ENCODE results near the gene LIN7B. TPM values are rescaled to one million over a fixed set of nuclear protein-coding genes. Genes with fewer than 3 reads are reported as not detected.

LIN7B gene
- total and polyA plus RNA-seq, 9 of the 15 experiments (the other 6 are each of a cell fraction or from before 2014, with no cell fraction given): 0.89 to 15.7 (median 4.0) TPM

GRCh38 chr19:49073514-49074378, 40.4 kb upstream of the LIN7B start (continued):
- TF ChIP-seq, protein P1, sequence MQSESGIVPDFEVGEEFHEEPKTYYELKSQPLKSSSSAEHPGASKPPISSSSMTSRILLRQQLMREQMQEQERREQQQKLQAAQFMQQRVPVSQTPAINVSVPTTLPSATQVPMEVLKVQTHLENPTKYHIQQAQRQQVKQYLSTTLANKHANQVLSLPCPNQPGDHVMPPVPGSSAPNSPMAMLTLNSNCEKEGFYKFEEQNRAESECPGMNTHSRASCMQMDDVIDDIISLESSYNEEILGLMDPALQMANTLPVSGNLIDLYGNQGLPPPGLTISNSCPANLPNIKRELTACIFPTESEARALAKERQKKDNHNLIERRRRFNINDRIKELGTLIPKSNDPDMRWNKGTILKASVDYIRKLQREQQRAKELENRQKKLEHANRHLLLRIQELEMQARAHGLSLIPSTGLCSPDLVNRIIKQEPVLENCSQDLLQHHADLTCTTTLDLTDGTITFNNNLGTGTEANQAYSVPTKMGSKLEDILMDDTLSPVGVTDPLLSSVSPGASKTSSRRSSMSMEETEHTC (IDR thresholded peaks at IDR 0.05): no peak
- no peak for TF ChIP-seq ZNF143 (CRISPR knock-in tag; IDR thresholded peaks at IDR 0.05)
- TF ChIP-seq KDM5B (IDR thresholded peaks at IDR 0.05; ENCODE audit: insufficient replicate concordance, low read depth, low read length): peak; percentile 28
- TF ChIP-seq RUNX1 (IDR thresholded peaks at IDR 0.05; ENCODE audit: low read depth): no peak
- TF ChIP-seq ESRRA (IDR thresholded peaks at IDR 0.05; ENCODE audit: borderline replicate concordance, low read depth): peak; percentile 62; the same call in 1 of the 2 replicates
- TF ChIP-seq E2F3 (CRISPR knock-in tag; IDR thresholded peaks at IDR 0.05): no peak
- no peak for TF ChIP-seq DEAF1 (CRISPR knock-in tag; IDR thresholded peaks at IDR 0.05)
- no peak for TF ChIP-seq ZBTB5 (IDR thresholded peaks at IDR 0.05)
- TF ChIP-seq E2F6 (IDR thresholded peaks at IDR 0.05; ENCODE audit: borderline replicate concordance in 1 of 2, extremely low read depth in 1 of 2, insufficient read depth in 1 of 2, insufficient read length in 1 of 2, low read depth in 1 of 2, low read length in 1 of 2, poor library complexity in 1 of 2, severe bottlenecking in 1 of 2): peak in 1 of 2 experiments; percentile 41
- TF ChIP-seq SAP30 (IDR thresholded peaks at IDR 0.05; ENCODE audit: borderline replicate concordance, insufficient read depth, low read depth, low read length, poor library complexity, severe bottlenecking): no peak
- no peak for TF ChIP-seq CREB3L1 (IDR thresholded peaks at IDR 0.05; ENCODE audit: borderline replicate concordance, low read depth)
- peak; percentile 73 for TF ChIP-seq CTCFL (IDR thresholded peaks at IDR 0.05; ENCODE audit: borderline replicate concordance, insufficient read depth, low read depth, low read length, poor library complexity, severe bottlenecking)
